Spleen (tissue), 13 donors: ENCODE data around the gene QSER1. TPM values are rescaled to one million over a fixed set of nuclear protein-coding genes. Genes with fewer than 3 reads are reported as not detected.

ENCODE experiments used
- DNase-seq: peaks from one replicate; pipeline ENCODE4 v3.0.0-alpha.2; 2020
- H3K27ac ChIP-seq, 8 donors: fragments of 200-600 bp; sonication (generic) in 7 of 8; 1 replicate in 4 of 8; 2 replicates in 4 of 8; pipeline versions ENCODE4 v1.5.0 to v1.8.0; 2016 to 2021; ENCODE audit warnings: inconsistent platforms in 4 of 8, mild to moderate bottlenecking in 4 of 8, moderate library complexity in 1 of 8
- H3K27me3 ChIP-seq, 7 donors: fragments of 200-600 bp; sonication (generic) in 6 of 7; replicated peaks in 1 of 7; 1 replicate in 4 of 7; 2 replicates in 3 of 7; pipeline versions ENCODE4 v1.5.0 to v1.8.0; 2016 to 2021; ENCODE audit warnings: inconsistent platforms in 3 of 7, mild to moderate bottlenecking in 1 of 7
- H3K36me3 ChIP-seq, 6 donors: fragments of 200-600 bp; sonication (generic) in 5 of 6; 1 replicate in 4 of 6; 2 replicates in 2 of 6; pipeline versions ENCODE4 v1.5.0 to v1.8.0; 2016 to 2021; ENCODE audit warnings: inconsistent platforms in 2 of 6
- H3K4me1 ChIP-seq, 6 donors: fragments of 200-600 bp; sonication (generic) in 5 of 6; 1 replicate in 3 of 6; 2 replicates in 3 of 6; pipeline versions ENCODE4 v1.5.0 to v1.8.0; 2016 to 2021; ENCODE audit warnings: inconsistent platforms in 3 of 6
- H3K4me3 ChIP-seq, 8 donors: fragments of 200-600 bp; sonication (generic) in 7 of 8; 1 replicate in 4 of 8; 2 replicates in 4 of 8; pipeline versions ENCODE4 v1.5.0 to v1.8.0; 2016 to 2021; ENCODE audit warnings: inconsistent platforms in 4 of 8, mild to moderate bottlenecking in 4 of 8, moderate library complexity in 2 of 8
- H3K9me3 ChIP-seq, 8 donors: fragments of 200-600 bp; sonication (generic) in 7 of 8; 1 replicate in 4 of 8; 2 replicates in 4 of 8; pipeline versions ENCODE4 v1.5.0 to v1.8.0; 2016 to 2021; ENCODE audit warnings: inconsistent platforms in 4 of 8
- CTCF ChIP-seq, 11 experiments: fragments of 200-600 bp in 7 of 11; fragments of 450-650 bp in 4 of 11; sonication (generic) in 4 of 11; IDR thresholded peaks in 8 of 11; conservative IDR thresholded peaks in 3 of 11; 1 replicate in 7 of 11; 2 replicates in 4 of 11; pipeline versions ENCODE4 v1.4.0 to v1.8.0; 2016 to 2021; ENCODE audit warnings: antibody characterized with exemption in 11 of 11, inconsistent platforms in 4 of 11, mild to moderate bottlenecking in 1 of 11
- POLR2A ChIP-seq, 3 donors: fragments of 450-650 bp; IDR thresholded peaks; one replicate each; pipeline ENCODE4 v1.5.1; 2017; ENCODE audit warnings: antibody characterized with exemption in 3 of 3, mild to moderate bottlenecking in 1 of 3
- POLR2AphosphoS5 ChIP-seq, 3 donors: sonication (generic); formaldehyde crosslinking; IDR thresholded peaks; one replicate each; pipeline ENCODE4 v1.5.1; 2017; ENCODE audit warnings: antibody characterized with exemption in 3 of 3
- WGBS, 5 donors: extraction: QIAGEN DNeasy Blood & Tissue Kit in 3 of 5; methylation state at CpG; one replicate each; pipeline versions ENCODE4 v1.1.5 to v1.1.7; 2013 to 2018; 5-methylcytosine and 5-hydroxymethylcytosine counted together
- intact Hi-C: fragments of 100-400 bp; cut with DNase I; formaldehyde crosslinking; loops from one replicate; pipeline ENCODE4 v1.15.0; 2023; ENCODE audit warnings: low total_unique reads
- long read RNA-seq, 2 donors: transcript quantifications; one replicate each; lab custom pipeline, GENCODE V29; 2026
- polyA plus RNA-seq, 3 donors: library from polyadenylated mRNA; stranded (reverse); fragments of 200-250 nt; gene quantifications; one replicate each; pipeline ENCODE4 v1.2.1, GENCODE V29; 2013
- total RNA-seq, 7 donors: library from RNA; depleted of rRNA in 3 of 7; stranded (reverse); fragments of >200 nt in 3 of 7; fragmentation: NEBNext Ultra II Directional in 4 of 7; extraction: Animal tissue kit (Norgen Biotek cat#: 25700) in 4 of 7; gene quantifications; one replicate each; pipeline versions ENCODE4 v1.1.0 to v1.2.1, GENCODE V29; 2016 to 2021
- donor health status: healthy with polysubstance abuse.
- donor health status: DM: no; HTN: no; CAD: no; lungs with moderate emphysema.
- donor health status: DM: no; HTN: no; CAD: no.
- donor health status: Bipolar disorder and iron deficiency.
- donor health status: healthy.
- donor health status: DM: no; HTN: no; CAD: no.
- donor health status: DM: yes; HTN: yes; CAD: no.

QSER1 gene
- total RNA-seq, result 10 to 100 TPM; 19.7 to 34.9 (median 25.3) TPM
- 1 to 10 TPM; 2.4 to 3.0 (median 2.4) TPM for polyA plus RNA-seq
- long read RNA-seq, donor 1, partial matches to known transcripts, result 0 of 1 reads
- long read RNA-seq, donor 1, other reads (novel, unspliced or antisense), result 0 of 1 reads
- long read RNA-seq, donor 2, full-length matches to known transcripts, result 2 of 2 reads
- long read RNA-seq, donor 2, partial matches to known transcripts, result 0 of 2 reads
- long read RNA-seq, donor 2, other reads (novel, unspliced or antisense), result 0 of 2 reads

- H3K9me3 ChIP-seq, result peaks cover 0 to 5% (median 0%) of the 10 kb centered on the region in 8 donors
- peak within 1 kb of the TSS; percentile 84 to 92 (median 90) for H3K4me3 ChIP-seq
- no peaks in the 10 kb centered on the region for H3K36me3 ChIP-seq
- peak; percentile 93 for DNase-seq
- TF ChIP-seq CTCF (IDR thresholded peaks at IDR 0.05 in 8 of 11, conservative IDR thresholded peaks at IDR 0.05 in 3 of 11) (peak in 1 of 11 experiments; percentile 9), POLR2AphosphoS5 (IDR thresholded peaks at IDR 0.05) (peak; percentile 84 to 90 (median 86)), POLR2A (IDR thresholded peaks at IDR 0.05) (peak in 2 of 3 donors; percentile 22 to 46)
- WGBS, 5 donors, result 0 to 1% (median 0%) methylated on average over 25 to 91 of the region's 91 CpGs
- intact Hi-C loops, result no loop called here
- H3K27ac ChIP-seq, result peak within 1 kb of the TSS; percentile 84 to 96 (median 94)
- no peaks in the 10 kb centered on the region for H3K27me3 ChIP-seq
- peaks cover 0 to 41% (median 34%) of the 10 kb centered on the region in 6 donors for H3K4me1 ChIP-seq
These were observed at the start of gene QSER1 for GRCh38 chr11:32892355-32893092. Gene QSER1, plus strand, starts transcription at chr11:32892811. Its CDS starts 315 bp downstream, at chr11:32893126.

- no peak overlapping the region for H3K4me3 ChIP-seq
- H3K27me3 ChIP-seq, result no peaks in the 10 kb centered on the region
- no peak overlapping the region for H3K27ac ChIP-seq
- intact Hi-C loops, result no loop called here
- H3K9me3 ChIP-seq, result peaks cover 0 to 6% (median 0%) of the 10 kb centered on the region in 8 donors
- H3K36me3 ChIP-seq, result peaks cover 0 to 61% (median 0%) of the 10 kb centered on the region in 6 donors
- H3K4me1 ChIP-seq, result peaks cover 0 to 5% (median 1%) of the 10 kb centered on the region in 6 donors
- WGBS, 5 donors, result 51 to 75% (median 67%) methylated on average over 3 of the region's 3 CpGs
- TF ChIP-seq CTCF (IDR thresholded peaks at IDR 0.05 in 8 of 11, conservative IDR thresholded peaks at IDR 0.05 in 3 of 11) (no peak), POLR2AphosphoS5 (IDR thresholded peaks at IDR 0.05) (no peak), POLR2A (IDR thresholded peaks at IDR 0.05) (no peak)
- no peak for DNase-seq
These were observed 49.1 kb upstream of the QSER1 start for GRCh38 chr11:32843544-32843943.

GRCh38 chr11:32847511-32847910 lies 45.1 kb upstream of the QSER1 start:
- H3K4me3 ChIP-seq, result no peak overlapping the region
- H3K27ac ChIP-seq, result peak overlapping the region in 1 of 8 donors; percentile 7
- H3K27me3 ChIP-seq, result no peaks in the 10 kb centered on the region
- peaks cover 0 to 6% (median 0%) of the 10 kb centered on the region in 8 donors for H3K9me3 ChIP-seq
- WGBS, 5 donors, result 68 to 79% (median 76%) methylated on average over 2 of the region's 2 CpGs
- TF ChIP-seq POLR2A (IDR thresholded peaks at IDR 0.05) (no peak), POLR2AphosphoS5 (IDR thresholded peaks at IDR 0.05) (no peak), CTCF (IDR thresholded peaks at IDR 0.05 in 8 of 11, conservative IDR thresholded peaks at IDR 0.05 in 3 of 11) (no peak)
- intact Hi-C loops, result no loop called here
- H3K4me1 ChIP-seq, result peaks cover 0 to 19% (median 10%) of the 10 kb centered on the region in 6 donors
- peaks cover 0 to 42% (median 0%) of the 10 kb centered on the region in 6 donors for H3K36me3 ChIP-seq
- no peak for DNase-seq

DNA sequence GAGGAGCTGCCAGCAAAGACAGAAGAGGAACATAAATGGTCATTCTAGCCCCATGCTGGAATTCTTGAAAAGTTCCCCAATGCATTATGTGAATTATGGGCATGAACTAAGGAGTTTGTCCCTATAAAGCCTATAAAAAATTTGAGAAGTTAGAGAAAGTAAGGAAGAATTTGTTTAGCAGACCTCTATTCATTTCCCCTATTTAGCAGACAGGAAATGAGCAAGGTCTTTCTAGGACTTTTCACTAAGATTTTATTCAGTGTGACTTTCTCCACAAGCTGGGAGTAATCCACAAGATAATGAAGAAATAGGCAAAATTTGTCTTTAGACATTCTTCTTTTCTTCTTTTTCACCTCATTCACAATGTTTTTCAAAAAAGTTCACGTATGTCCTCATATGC lies 42.9 kb upstream of the QSER1 start:
- Histone ChIP-seq H3K36me3 (peaks cover 0 to 42% (median 0%) of the 10 kb centered on the region in 6 donors), H3K27me3 (no peaks in the 10 kb centered on the region), H3K4me3 (no peak overlapping the region), H3K4me1 (peaks cover 0 to 19% (median 10%) of the 10 kb centered on the region in 6 donors), H3K27ac (peak overlapping the region in 1 of 8 donors; percentile 5), H3K9me3 (peaks cover 0 to 6% (median 0%) of the 10 kb centered on the region in 8 donors)
- TF ChIP-seq POLR2A (IDR thresholded peaks at IDR 0.05) (no peak), CTCF (IDR thresholded peaks at IDR 0.05 in 8 of 11, conservative IDR thresholded peaks at IDR 0.05 in 3 of 11) (no peak), POLR2AphosphoS5 (IDR thresholded peaks at IDR 0.05) (no peak)
- intact Hi-C loops, result no loop called here
- no peak for DNase-seq
- 36 to 60% (median 48%) methylated on average over 1 of the region's 1 CpG for WGBS, 5 donors
